GM23338 (cell line): ENCODE measurements around the gene INAFM1.

ENCODE experiments used
- CREB1 ChIP-seq: fragments of 250-450 bp; sonication (Bioruptor Pico); IDR thresholded peaks from 2 replicates; pipeline ENCODE4 v1.5.0; 2020; ENCODE audit warnings: low read depth, mild to moderate bottlenecking, moderate library complexity
- CTCF ChIP-seq, 2 experiments: fragments of 200-600 bp in 1 of 2; sonication (generic) in 1 of 2; conservative IDR thresholded peaks; 2 replicates each; pipeline versions ENCODE4 v1.5.1 to v1.6.1; 2016 to 2017; ENCODE audit warnings: antibody characterized with exemption in 2 of 2, low read depth in 2 of 2, mild to moderate bottlenecking in 2 of 2, moderate library complexity in 1 of 2
- EZH2 ChIP-seq: fragments of 200-600 bp; sonication (generic); IDR thresholded peaks from one replicate; pipeline ENCODE4 v1.8.0; 2017; ENCODE audit warnings: antibody characterized with exemption, mild to moderate bottlenecking, low read depth; ENCODE audit not compliant: unreplicated experiment
- JUNB ChIP-seq: IDR thresholded peaks from one replicate; pipeline ENCODE4 v1.6.1; 2016; ENCODE audit warnings: antibody characterized with exemption; ENCODE audit not compliant: unreplicated experiment
- POLR2AphosphoS5 ChIP-seq: IDR thresholded peaks from 2 replicates; pipeline ENCODE4 v1.6.1; 2016; ENCODE audit warnings: antibody characterized with exemption, low read depth
- TF ChIP-seq, protein P1 (sequence below): IDR thresholded peaks from 2 replicates; pipeline ENCODE4 v1.6.1; 2016; ENCODE audit warnings: antibody characterized with exemption
- TF ChIP-seq, protein P2 (sequence below): IDR thresholded peaks from one replicate; pipeline ENCODE4 v1.6.1; 2018; ENCODE audit warnings: antibody characterized with exemption; ENCODE audit not compliant: unreplicated experiment

DNA sequence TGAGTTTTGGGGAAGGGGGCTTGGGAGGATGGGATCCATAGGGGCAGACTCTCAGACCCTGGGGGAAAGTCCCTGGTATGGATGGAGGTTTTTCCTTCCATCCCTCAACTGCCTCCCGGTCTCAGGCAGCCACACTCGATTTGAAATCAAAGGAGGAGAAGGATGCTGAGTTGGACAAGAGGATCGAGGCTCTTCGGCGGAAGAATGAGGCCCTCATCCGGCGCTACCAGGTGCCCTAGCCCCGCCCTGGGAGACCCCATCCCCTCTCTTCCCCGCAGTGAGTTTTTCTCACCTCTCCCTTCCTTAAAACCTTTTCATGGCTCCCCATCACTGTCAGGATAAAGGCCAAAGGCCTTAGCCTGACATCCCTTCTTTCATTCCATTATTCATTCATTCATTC, 16.3 kb upstream of the INAFM1 start:
- TF ChIP-seq CTCF (conservative IDR thresholded peaks at IDR 0.05; ENCODE audit: low read depth in 2 of 2) (no peak), EZH2 (no peak), POLR2AphosphoS5 (no peak), CREB1 (CRISPR knock-in tag) (no peak), JUNB (no peak)
- TF ChIP-seq, protein P1, sequence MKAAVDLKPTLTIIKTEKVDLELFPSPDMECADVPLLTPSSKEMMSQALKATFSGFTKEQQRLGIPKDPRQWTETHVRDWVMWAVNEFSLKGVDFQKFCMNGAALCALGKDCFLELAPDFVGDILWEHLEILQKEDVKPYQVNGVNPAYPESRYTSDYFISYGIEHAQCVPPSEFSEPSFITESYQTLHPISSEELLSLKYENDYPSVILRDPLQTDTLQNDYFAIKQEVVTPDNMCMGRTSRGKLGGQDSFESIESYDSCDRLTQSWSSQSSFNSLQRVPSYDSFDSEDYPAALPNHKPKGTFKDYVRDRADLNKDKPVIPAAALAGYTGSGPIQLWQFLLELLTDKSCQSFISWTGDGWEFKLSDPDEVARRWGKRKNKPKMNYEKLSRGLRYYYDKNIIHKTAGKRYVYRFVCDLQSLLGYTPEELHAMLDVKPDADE, result no peak
- TF ChIP-seq, protein P2, sequence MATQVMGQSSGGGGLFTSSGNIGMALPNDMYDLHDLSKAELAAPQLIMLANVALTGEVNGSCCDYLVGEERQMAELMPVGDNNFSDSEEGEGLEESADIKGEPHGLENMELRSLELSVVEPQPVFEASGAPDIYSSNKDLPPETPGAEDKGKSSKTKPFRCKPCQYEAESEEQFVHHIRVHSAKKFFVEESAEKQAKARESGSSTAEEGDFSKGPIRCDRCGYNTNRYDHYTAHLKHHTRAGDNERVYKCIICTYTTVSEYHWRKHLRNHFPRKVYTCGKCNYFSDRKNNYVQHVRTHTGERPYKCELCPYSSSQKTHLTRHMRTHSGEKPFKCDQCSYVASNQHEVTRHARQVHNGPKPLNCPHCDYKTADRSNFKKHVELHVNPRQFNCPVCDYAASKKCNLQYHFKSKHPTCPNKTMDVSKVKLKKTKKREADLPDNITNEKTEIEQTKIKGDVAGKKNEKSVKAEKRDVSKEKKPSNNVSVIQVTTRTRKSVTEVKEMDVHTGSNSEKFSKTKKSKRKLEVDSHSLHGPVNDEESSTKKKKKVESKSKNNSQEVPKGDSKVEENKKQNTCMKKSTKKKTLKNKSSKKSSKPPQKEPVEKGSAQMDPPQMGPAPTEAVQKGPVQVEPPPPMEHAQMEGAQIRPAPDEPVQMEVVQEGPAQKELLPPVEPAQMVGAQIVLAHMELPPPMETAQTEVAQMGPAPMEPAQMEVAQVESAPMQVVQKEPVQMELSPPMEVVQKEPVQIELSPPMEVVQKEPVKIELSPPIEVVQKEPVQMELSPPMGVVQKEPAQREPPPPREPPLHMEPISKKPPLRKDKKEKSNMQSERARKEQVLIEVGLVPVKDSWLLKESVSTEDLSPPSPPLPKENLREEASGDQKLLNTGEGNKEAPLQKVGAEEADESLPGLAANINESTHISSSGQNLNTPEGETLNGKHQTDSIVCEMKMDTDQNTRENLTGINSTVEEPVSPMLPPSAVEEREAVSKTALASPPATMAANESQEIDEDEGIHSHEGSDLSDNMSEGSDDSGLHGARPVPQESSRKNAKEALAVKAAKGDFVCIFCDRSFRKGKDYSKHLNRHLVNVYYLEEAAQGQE, result no peak
